Measurements from ENCODE around the gene NBEAL2.
"Not testable (repeated sequence)": the region's sequence is repeated elsewhere in the genome, so short reads cannot be mapped to it uniquely, and the experiment has no call there.

The NBEAL2 gene

DNA sequence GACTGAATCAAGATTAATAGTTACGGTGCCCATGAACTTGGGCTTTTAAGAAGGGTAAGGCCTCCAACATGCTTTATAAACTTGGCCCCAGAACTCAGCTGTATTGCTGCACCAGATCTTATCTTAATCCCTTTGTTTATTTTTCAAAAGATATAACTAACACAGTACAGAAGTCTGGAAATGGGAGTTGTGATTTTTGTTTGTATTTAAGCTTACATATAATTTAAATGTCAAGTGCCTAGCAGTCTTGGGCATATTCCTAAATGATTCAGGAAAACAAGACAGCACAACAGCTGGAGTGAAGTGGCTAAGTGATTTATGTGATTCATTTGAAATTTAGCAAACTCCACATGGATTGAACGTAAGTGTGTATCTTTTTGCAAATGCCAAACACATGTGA lies 56.2 kb downstream of the NBEAL2 start:
- H3K4me3 ChIP-seq (ENCODE audit: low read length in 2 of 2): no peak overlapping the region
- peaks cover 8% of the 10 kb centered on the region for H3K4me1 ChIP-seq (ENCODE audit: control insufficient read depth, insufficient read depth, low read length)
- H3K9ac ChIP-seq (ENCODE audit: low read length in 2 of 2): no peak overlapping the region
- no peak overlapping the region for H3K27ac ChIP-seq (ENCODE audit: low read length)
- H3K36me3 ChIP-seq (ENCODE audit: control insufficient read depth in 2 of 2, insufficient read depth in 2 of 2, low read length in 2 of 2): peaks cover 26 to 27% of the 10 kb centered on the region in 2 donors
- no peaks in the 10 kb centered on the region for H3K9me3 ChIP-seq (ENCODE audit: control insufficient read depth in 2 of 2, low read length in 2 of 2)
- no peaks in the 10 kb centered on the region for H3K27me3 ChIP-seq (ENCODE audit: control insufficient read depth in 1 of 2, insufficient read depth in 2 of 2, low read length in 2 of 2)

DNA sequence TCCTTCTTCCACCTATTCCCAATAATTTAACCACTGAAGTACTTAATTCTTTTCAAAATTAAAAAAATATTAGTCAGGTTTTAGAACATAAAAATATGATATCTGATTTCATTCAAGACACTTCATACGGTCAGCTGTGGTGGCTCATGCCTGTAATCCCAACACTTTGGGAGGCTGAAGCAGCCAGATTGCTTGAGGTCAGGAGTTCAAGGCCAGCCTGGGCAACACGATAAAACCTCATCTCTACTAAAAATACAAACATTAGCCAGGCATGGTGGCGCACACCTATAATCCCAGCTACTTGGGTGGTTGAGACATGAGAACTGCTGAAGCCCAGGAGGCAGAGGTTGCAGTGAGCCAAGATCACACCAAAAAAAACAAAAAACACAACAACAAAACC lies 56.7 kb downstream of the NBEAL2 start:
- H3K27ac ChIP-seq (ENCODE audit: low read length): no peak overlapping the region
- no peaks in the 10 kb centered on the region for H3K9me3 ChIP-seq (ENCODE audit: control insufficient read depth in 2 of 2, low read length in 2 of 2)
- peaks cover 8% of the 10 kb centered on the region for H3K4me1 ChIP-seq (ENCODE audit: control insufficient read depth, insufficient read depth, low read length)
- peaks cover 31 to 32% of the 10 kb centered on the region in 2 donors for H3K36me3 ChIP-seq (ENCODE audit: control insufficient read depth in 2 of 2, insufficient read depth in 2 of 2, low read length in 2 of 2)
- H3K4me3 ChIP-seq (ENCODE audit: low read length in 2 of 2): no peak overlapping the region
- no peak overlapping the region for H3K9ac ChIP-seq (ENCODE audit: low read length in 2 of 2)
- no peaks in the 10 kb centered on the region for H3K27me3 ChIP-seq (ENCODE audit: control insufficient read depth in 1 of 2, insufficient read depth in 2 of 2, low read length in 2 of 2)

DNA sequence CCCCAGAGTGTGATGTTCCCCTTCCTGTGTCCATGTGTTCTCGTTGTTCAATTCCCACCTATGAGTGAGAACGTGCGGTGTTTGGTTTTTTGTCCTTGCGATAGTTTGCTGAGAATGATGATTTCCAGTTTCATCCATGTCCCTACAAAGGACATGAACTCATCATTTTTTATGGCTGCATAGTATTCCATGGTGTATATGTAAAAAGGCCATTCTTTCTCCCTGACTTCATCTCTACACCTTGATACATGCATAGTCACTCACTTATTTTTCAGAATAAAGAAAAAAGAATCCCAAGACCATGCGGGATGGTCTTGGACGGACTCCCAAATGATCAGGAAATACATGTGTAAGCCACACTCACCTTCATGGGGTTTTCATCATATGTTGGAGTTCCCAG lies 57.8 kb downstream of the NBEAL2 start:
- not testable (repeated sequence) for H3K4me3 ChIP-seq (ENCODE audit: low read length in 2 of 2); H3K27me3 ChIP-seq (ENCODE audit: control insufficient read depth in 1 of 2, insufficient read depth in 2 of 2, low read length in 2 of 2); H3K9me3 ChIP-seq (ENCODE audit: control insufficient read depth in 2 of 2, low read length in 2 of 2); H3K4me1 ChIP-seq (ENCODE audit: control insufficient read depth, insufficient read depth, low read length); H3K9ac ChIP-seq (ENCODE audit: low read length in 2 of 2); H3K27ac ChIP-seq (ENCODE audit: low read length)
- peaks cover 31 to 38% of the 10 kb centered on the region in 2 donors for H3K36me3 ChIP-seq (ENCODE audit: control insufficient read depth in 2 of 2, insufficient read depth in 2 of 2, low read length in 2 of 2)

DNA sequence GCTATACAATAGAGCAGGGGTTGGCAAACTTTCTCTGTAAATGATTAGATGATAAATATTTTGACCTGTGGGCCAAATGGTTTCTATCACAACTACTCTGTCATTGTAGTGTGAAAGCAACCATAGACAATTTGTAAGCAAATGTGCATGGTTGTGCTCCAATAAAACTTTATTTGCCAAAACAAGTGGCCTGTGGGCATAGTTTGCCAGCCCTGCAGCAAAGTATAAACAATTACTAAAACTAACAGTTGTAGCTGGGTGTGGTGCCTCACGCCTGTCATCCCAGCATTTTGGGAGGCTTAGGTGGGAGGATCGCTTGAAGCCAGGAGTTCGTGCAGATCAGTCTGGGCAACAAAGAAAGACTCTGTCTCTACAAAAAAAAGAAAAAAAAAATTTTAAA lies 61.6 kb downstream of the NBEAL2 start:
- no peak overlapping the region for H3K9ac ChIP-seq (ENCODE audit: low read length in 2 of 2)
- H3K4me3 ChIP-seq (ENCODE audit: low read length in 2 of 2): no peak overlapping the region
- peaks cover 19 to 29% of the 10 kb centered on the region in 2 donors for H3K36me3 ChIP-seq (ENCODE audit: control insufficient read depth in 2 of 2, insufficient read depth in 2 of 2, low read length in 2 of 2)
- H3K9me3 ChIP-seq (ENCODE audit: control insufficient read depth in 2 of 2, low read length in 2 of 2): no peaks in the 10 kb centered on the region
- no peak overlapping the region for H3K27ac ChIP-seq (ENCODE audit: low read length)
- peaks cover 3% of the 10 kb centered on the region for H3K4me1 ChIP-seq (ENCODE audit: control insufficient read depth, insufficient read depth, low read length)
- H3K27me3 ChIP-seq (ENCODE audit: control insufficient read depth in 1 of 2, insufficient read depth in 2 of 2, low read length in 2 of 2): no peaks in the 10 kb centered on the region

DNA sequence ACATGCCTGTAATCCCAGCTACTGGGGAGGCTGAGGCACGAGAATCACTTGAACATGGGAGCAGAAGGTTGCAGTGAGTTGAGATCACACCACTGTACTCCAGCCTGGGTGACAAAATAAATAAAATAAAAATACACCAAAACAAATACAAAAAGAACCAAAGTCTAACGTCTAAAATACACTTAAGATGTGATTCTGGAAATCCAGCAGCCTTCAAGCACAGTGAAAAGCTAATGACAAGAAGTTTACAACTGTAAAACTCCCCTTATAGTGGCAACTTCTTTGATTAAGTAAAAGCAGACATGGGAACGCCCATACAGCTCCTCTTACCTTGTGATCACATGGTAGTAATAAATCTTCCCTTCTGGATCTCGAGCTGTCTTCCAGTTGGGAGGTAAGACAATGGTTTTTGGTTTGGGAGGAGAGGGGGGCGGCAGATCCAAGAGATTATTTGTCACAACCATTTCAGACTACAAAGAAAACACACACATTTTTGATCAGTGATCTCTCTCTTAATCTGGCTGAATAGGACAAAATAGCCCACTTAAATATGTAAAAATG lies 62.8 kb downstream of the NBEAL2 start:
- no peak overlapping the region for H3K27ac ChIP-seq (ENCODE audit: low read length)
- H3K9ac ChIP-seq (ENCODE audit: low read length in 2 of 2): no peak overlapping the region
- H3K36me3 ChIP-seq (ENCODE audit: control insufficient read depth in 2 of 2, insufficient read depth in 2 of 2, low read length in 2 of 2): peaks cover 16 to 26% of the 10 kb centered on the region in 2 donors
- no peak overlapping the region for H3K4me3 ChIP-seq (ENCODE audit: low read length in 2 of 2)
- no peaks in the 10 kb centered on the region for H3K9me3 ChIP-seq (ENCODE audit: control insufficient read depth in 2 of 2, low read length in 2 of 2)
- H3K4me1 ChIP-seq (ENCODE audit: control insufficient read depth, insufficient read depth, low read length): no peaks in the 10 kb centered on the region
- no peaks in the 10 kb centered on the region for H3K27me3 ChIP-seq (ENCODE audit: control insufficient read depth in 1 of 2, insufficient read depth in 2 of 2, low read length in 2 of 2)

DNA sequence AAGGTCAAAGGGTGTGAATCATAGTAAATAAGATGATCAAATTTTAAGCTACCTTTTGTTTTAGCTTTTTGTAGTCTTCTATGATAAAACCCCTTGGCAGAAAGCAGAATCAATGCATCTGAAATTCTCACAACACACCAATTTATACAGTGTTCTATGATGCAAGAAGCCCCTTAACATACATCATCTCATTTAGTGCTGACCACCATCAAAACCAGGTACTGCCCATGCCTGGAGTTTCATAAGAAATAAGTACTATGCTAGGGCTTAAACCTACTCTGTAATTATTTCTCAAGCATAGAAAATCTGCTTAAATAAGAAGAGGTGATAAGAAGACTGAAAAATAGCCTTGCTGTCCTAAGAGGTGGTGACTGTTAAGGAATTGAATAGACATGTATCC lies 67.6 kb downstream of the NBEAL2 start:
- no peaks in the 10 kb centered on the region for H3K4me1 ChIP-seq (ENCODE audit: control insufficient read depth, insufficient read depth, low read length)
- no peak overlapping the region for H3K27ac ChIP-seq (ENCODE audit: low read length)
- no peaks in the 10 kb centered on the region for H3K9me3 ChIP-seq (ENCODE audit: control insufficient read depth in 2 of 2, low read length in 2 of 2)
- no peak overlapping the region for H3K4me3 ChIP-seq (ENCODE audit: low read length in 2 of 2)
- peaks cover under 1 to 1% of the 10 kb centered on the region in 2 donors for H3K36me3 ChIP-seq (ENCODE audit: control insufficient read depth in 2 of 2, insufficient read depth in 2 of 2, low read length in 2 of 2)
- no peak overlapping the region for H3K9ac ChIP-seq (ENCODE audit: low read length in 2 of 2)
- no peaks in the 10 kb centered on the region for H3K27me3 ChIP-seq (ENCODE audit: control insufficient read depth in 1 of 2, insufficient read depth in 2 of 2, low read length in 2 of 2)

DNA sequence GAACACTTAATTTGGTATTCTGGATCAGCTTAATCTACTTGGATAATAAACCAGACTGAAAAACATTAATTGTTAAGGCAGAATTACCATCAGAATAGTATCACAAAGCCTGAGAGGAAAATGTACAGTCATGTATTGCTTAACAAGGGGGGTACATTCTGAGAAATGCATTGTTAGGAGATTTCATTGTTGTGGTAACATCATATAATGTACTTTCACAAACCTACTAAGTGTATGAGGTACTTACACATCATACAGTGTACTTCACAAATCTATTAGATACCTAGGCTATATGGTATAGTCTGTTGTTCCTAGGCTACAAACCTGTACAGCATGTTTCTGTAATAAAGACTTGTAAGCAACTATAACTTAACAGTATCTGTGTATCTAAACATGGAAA lies 68.2 kb downstream of the NBEAL2 start:
- Histone ChIP-seq H3K27ac (ENCODE audit: low read length) (no peak overlapping the region), H3K9me3 (ENCODE audit: control insufficient read depth in 2 of 2, low read length in 2 of 2) (no peaks in the 10 kb centered on the region), H3K4me1 (ENCODE audit: control insufficient read depth, insufficient read depth, low read length) (no peaks in the 10 kb centered on the region), H3K36me3 (ENCODE audit: control insufficient read depth in 2 of 2, insufficient read depth in 2 of 2, low read length in 2 of 2) (peaks cover 0 to 3% of the 10 kb centered on the region in 2 donors), H3K27me3 (ENCODE audit: control insufficient read depth in 1 of 2, insufficient read depth in 2 of 2, low read length in 2 of 2) (no peaks in the 10 kb centered on the region), H3K9ac (ENCODE audit: low read length in 2 of 2) (no peak overlapping the region), H3K4me3 (ENCODE audit: low read length in 2 of 2) (no peak overlapping the region)

DNA sequence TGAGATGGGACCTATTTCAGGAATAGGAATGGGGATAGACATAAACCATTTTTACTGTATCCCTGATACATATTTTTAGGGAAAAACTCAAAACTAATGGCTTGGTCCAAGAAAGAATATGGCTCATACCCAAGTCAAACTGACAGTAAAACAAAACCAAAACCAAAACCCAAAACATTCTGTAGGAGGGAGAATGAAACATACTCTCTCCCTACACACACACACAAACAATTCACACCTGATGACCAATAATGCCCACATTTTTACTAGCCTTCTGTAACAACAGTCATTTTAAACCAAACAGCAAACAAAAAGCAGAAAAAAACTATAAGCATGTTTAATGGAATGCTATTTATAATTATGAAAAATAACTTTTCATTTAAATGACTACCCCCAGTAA lies 74.9 kb downstream of the NBEAL2 start:
- H3K4me1 ChIP-seq (ENCODE audit: control insufficient read depth, insufficient read depth, low read length): no peaks in the 10 kb centered on the region
- H3K36me3 ChIP-seq (ENCODE audit: control insufficient read depth in 2 of 2, insufficient read depth in 2 of 2, low read length in 2 of 2): peaks cover 9 to 10% of the 10 kb centered on the region in 2 donors
- H3K9me3 ChIP-seq (ENCODE audit: control insufficient read depth in 2 of 2, low read length in 2 of 2): no peaks in the 10 kb centered on the region
- no peak overlapping the region for H3K9ac ChIP-seq (ENCODE audit: low read length in 2 of 2)
- no peak overlapping the region for H3K27ac ChIP-seq (ENCODE audit: low read length)
- H3K27me3 ChIP-seq (ENCODE audit: control insufficient read depth in 1 of 2, insufficient read depth in 2 of 2, low read length in 2 of 2): no peaks in the 10 kb centered on the region
- no peak overlapping the region for H3K4me3 ChIP-seq (ENCODE audit: low read length in 2 of 2)

DNA sequence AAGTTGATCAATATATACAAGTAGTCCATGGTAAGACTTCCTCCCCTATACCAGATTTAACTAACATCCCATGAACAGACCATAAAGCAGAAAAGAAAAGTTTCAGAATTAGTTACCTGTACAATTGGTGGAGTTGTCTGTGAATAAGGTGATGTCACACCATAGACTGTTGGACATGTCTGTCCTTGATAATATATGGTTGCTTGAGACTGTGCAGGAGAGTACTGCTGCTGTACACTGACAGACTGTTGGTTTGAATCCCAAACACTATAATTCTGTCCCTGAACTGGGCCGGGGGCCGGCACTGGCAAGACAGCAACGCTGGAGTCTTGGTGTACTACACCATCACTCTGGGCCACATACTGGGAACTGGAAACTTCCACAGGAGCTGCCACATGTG lies 77.2 kb downstream of the NBEAL2 start:
- no peak overlapping the region for H3K4me3 ChIP-seq (ENCODE audit: low read length in 2 of 2)
- no peaks in the 10 kb centered on the region for H3K4me1 ChIP-seq (ENCODE audit: control insufficient read depth, insufficient read depth, low read length)
- H3K36me3 ChIP-seq (ENCODE audit: control insufficient read depth in 2 of 2, insufficient read depth in 2 of 2, low read length in 2 of 2): peaks cover 9 to 14% of the 10 kb centered on the region in 2 donors
- no peak overlapping the region for H3K9ac ChIP-seq (ENCODE audit: low read length in 2 of 2)
- H3K9me3 ChIP-seq (ENCODE audit: control insufficient read depth in 2 of 2, low read length in 2 of 2): no peaks in the 10 kb centered on the region
- no peaks in the 10 kb centered on the region for H3K27me3 ChIP-seq (ENCODE audit: control insufficient read depth in 1 of 2, insufficient read depth in 2 of 2, low read length in 2 of 2)
- H3K27ac ChIP-seq (ENCODE audit: low read length): no peak overlapping the region

DNA sequence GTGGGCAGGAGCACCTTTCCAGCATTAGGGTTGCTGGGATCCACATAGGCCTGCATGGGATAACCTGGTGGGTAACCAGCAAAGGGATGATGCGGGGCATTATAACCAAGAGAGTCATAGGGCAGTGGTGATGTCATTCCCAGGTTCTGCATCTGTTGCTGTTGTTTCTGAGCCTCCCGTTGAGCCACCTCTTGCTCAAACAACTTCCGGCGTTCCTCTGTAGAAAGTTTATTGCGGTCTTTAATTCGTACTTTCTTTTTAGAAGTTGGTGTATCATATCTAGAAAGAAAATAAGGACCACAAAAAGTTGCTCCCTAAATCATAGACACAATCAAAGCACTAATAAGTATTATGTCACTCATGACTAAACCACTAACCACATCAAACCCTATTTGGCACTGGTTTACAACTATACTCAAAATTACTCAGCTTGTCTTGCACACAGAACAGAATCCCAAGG lies 77.8 kb downstream of the NBEAL2 start:
- Histone ChIP-seq H3K4me1 (ENCODE audit: control insufficient read depth, insufficient read depth, low read length) (no peaks in the 10 kb centered on the region), H3K9me3 (ENCODE audit: control insufficient read depth in 2 of 2, low read length in 2 of 2) (no peaks in the 10 kb centered on the region), H3K9ac (ENCODE audit: low read length in 2 of 2) (no peak overlapping the region), H3K4me3 (ENCODE audit: low read length in 2 of 2) (no peak overlapping the region), H3K27me3 (ENCODE audit: control insufficient read depth in 1 of 2, insufficient read depth in 2 of 2, low read length in 2 of 2) (no peaks in the 10 kb centered on the region), H3K27ac (ENCODE audit: low read length) (no peak overlapping the region), H3K36me3 (ENCODE audit: control insufficient read depth in 2 of 2, insufficient read depth in 2 of 2, low read length in 2 of 2) (peaks cover 9 to 11% of the 10 kb centered on the region in 2 donors)
